Measurements from ENCODE around the gene GGT7.

GGT7 gene

DNA sequence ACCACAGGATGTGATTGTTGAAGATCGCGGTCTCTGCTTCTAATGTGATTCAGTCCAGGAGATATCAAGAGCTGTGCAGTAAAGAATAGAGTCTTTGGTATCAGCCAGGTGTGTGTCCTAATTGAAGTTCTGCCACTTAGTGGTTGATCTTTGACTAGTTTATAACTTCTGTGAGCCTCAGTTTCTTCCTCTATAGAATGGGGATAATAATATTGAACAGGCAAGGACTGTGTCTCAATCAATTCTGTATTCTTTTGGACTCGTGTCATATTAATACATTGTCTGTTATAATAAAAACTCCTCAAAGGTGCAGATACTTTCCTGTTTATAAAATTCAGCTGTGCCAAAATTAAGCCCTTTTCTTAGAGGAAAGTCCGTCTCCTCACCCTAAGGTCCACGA, 24.1 kb downstream of the GGT7 start:
- CTCF ChIA-PET: interaction anchor here (0.6 kb wide), 1 partner anchor 1764 kb away, joined by 3 read pairs; no protein-coding TSS in a partner anchor
- POLR2A ChIA-PET: no interaction called here
- no peak for DNase-seq (ENCODE audit: extremely low spot score)
- TF ChIP-seq SUZ12 (IDR thresholded peaks at IDR 0.05): no peak
- TF ChIP-seq HDGF (IDR thresholded peaks at IDR 0.05; ENCODE audit: borderline replicate concordance): no peak
- TF ChIP-seq FOXM1 (IDR thresholded peaks at IDR 0.05; ENCODE audit: borderline replicate concordance): no peak
- no peak for TF ChIP-seq CTBP1 (IDR thresholded peaks at IDR 0.05; ENCODE audit: borderline replicate concordance)
- TF ChIP-seq BHLHE40 (IDR thresholded peaks at IDR 0.05; ENCODE audit: borderline replicate concordance): no peak
- TF ChIP-seq ARNT (IDR thresholded peaks at IDR 0.05): no peak
- TF ChIP-seq NFRKB (IDR thresholded peaks at IDR 0.05): no peak
- TF ChIP-seq FOXA1 (IDR thresholded peaks at IDR 0.05): no peak
- TF ChIP-seq ELF4 (IDR thresholded peaks at IDR 0.05): no peak

DNA sequence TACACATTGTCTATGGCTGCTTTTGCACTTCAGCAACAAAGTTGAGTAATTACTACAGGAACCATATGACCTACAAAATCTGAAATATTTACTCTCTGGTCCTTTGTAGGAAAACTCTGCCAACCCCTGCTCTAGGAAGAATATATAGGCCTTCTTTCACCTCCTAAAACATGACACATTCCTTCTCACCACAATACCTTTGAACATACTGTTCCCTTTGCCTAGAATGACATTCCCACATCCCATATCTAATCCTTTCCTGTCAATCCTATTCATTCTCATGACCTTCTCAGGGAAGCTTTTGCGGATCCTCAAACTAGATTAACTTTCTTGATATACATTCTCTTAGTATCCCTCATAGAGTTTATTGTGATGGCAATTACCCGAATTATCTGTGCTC, 29.2 kb downstream of the GGT7 start:
- TF ChIP-seq, protein P1, sequence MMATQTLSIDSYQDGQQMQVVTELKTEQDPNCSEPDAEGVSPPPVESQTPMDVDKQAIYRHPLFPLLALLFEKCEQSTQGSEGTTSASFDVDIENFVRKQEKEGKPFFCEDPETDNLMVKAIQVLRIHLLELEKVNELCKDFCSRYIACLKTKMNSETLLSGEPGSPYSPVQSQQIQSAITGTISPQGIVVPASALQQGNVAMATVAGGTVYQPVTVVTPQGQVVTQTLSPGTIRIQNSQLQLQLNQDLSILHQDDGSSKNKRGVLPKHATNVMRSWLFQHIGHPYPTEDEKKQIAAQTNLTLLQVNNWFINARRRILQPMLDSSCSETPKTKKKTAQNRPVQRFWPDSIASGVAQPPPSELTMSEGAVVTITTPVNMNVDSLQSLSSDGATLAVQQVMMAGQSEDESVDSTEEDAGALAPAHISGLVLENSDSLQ (IDR thresholded peaks at IDR 0.05): no peak
- TF ChIP-seq NFRKB (IDR thresholded peaks at IDR 0.05) (no peak), FOXA1 (IDR thresholded peaks at IDR 0.05) (no peak), FOXM1 (IDR thresholded peaks at IDR 0.05; ENCODE audit: borderline replicate concordance) (no peak), ZNF384 (IDR thresholded peaks at IDR 0.05) (no peak), ARNT (IDR thresholded peaks at IDR 0.05) (no peak), FOXK2 (IDR thresholded peaks at IDR 0.05) (no peak), CTBP1 (IDR thresholded peaks at IDR 0.05; ENCODE audit: borderline replicate concordance) (no peak), ELF4 (IDR thresholded peaks at IDR 0.05) (no peak), SP1 (IDR thresholded peaks at IDR 0.05) (no peak), HDGF (IDR thresholded peaks at IDR 0.05; ENCODE audit: borderline replicate concordance) (no peak)
- POLR2A ChIA-PET: no interaction called here
- CTCF ChIA-PET: no interaction called here
- DNase-seq (ENCODE audit: extremely low spot score): no peak

DNA sequence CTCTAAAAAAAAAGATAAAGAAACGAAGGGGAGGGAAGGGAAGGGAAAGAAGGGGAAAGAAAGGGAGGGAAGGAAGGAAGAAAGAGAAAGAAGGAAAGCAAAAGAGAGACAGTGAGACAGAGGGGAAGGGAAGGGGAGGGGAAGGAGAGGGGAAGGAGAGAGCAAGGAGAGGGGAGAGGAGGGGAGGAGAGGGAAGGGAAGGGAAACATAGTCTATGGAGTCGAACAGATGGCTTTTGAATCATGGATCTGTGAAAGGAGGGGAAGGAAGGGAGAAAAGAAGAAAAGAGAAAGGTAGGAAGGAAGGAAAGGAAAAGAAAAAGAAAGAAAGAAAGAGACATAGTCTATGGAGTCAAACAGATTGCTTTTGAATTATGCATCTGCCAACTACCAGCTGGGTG, 30.5 kb downstream of the GGT7 start:
- ChIA-PET POLR2A (no interaction called here), CTCF (no interaction called here)
- TF ChIP-seq HDGF (IDR thresholded peaks at IDR 0.05; ENCODE audit: borderline replicate concordance) (no peak), ARNT (IDR thresholded peaks at IDR 0.05) (no peak), L3MBTL2 (conservative IDR thresholded peaks at IDR 0.05) (no peak), LEF1 (IDR thresholded peaks at IDR 0.05; ENCODE audit: borderline replicate concordance) (no peak), CTBP1 (IDR thresholded peaks at IDR 0.05; ENCODE audit: borderline replicate concordance) (no peak), FOXM1 (IDR thresholded peaks at IDR 0.05; ENCODE audit: borderline replicate concordance) (no peak), ELF4 (IDR thresholded peaks at IDR 0.05) (no peak), SP1 (IDR thresholded peaks at IDR 0.05) (no peak), FOXA1 (IDR thresholded peaks at IDR 0.05) (no peak), BHLHE40 (IDR thresholded peaks at IDR 0.05; ENCODE audit: borderline replicate concordance) (no peak), TARDBP (IDR thresholded peaks at IDR 0.05) (no peak), NFRKB (IDR thresholded peaks at IDR 0.05) (no peak), SUZ12 (IDR thresholded peaks at IDR 0.05) (no peak), ZNF384 (IDR thresholded peaks at IDR 0.05) (no peak), FOXK2 (IDR thresholded peaks at IDR 0.05) (no peak)
- TF ChIP-seq, protein P1 (IDR thresholded peaks at IDR 0.05): no peak
- DNase-seq (ENCODE audit: extremely low spot score): no peak

DNA sequence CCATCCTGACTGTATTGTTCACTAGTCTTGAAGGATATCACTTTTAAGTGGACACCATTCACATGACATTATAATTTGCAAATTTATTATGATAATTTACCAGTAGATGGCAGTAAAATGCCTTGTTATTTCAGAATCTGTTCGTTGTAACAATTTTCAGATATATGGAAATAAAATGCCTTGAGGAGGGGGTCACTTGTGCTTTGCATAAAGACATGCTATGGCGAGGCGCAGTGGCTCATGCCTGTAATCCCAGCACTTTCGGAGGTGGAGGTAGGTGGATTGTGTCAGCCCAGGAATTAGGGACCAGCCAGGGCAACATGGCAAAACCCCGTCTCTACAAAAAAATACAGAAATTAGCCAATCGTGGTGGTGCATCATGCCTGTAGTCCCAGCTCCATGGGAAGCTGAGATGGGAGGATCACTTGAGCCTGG, 38.2 kb downstream of the GGT7 start:
- POLR2A ChIA-PET: no interaction called here
- CTCF ChIA-PET: no interaction called here
- TF ChIP-seq FOXA1 (IDR thresholded peaks at IDR 0.05): no peak
- TF ChIP-seq FOXM1 (IDR thresholded peaks at IDR 0.05; ENCODE audit: borderline replicate concordance): no peak
- TF ChIP-seq HDGF (IDR thresholded peaks at IDR 0.05; ENCODE audit: borderline replicate concordance): no peak
- TF ChIP-seq SP1 (IDR thresholded peaks at IDR 0.05): no peak
- no peak for TF ChIP-seq L3MBTL2 (conservative IDR thresholded peaks at IDR 0.05)
- TF ChIP-seq TARDBP (IDR thresholded peaks at IDR 0.05): no peak
- no peak for TF ChIP-seq FOXK2 (IDR thresholded peaks at IDR 0.05)
- TF ChIP-seq LEF1 (IDR thresholded peaks at IDR 0.05; ENCODE audit: borderline replicate concordance): no peak
- TF ChIP-seq NFRKB (IDR thresholded peaks at IDR 0.05): no peak
- TF ChIP-seq SUZ12 (IDR thresholded peaks at IDR 0.05): no peak
- no peak for TF ChIP-seq ARNT (IDR thresholded peaks at IDR 0.05)
- TF ChIP-seq ZNF384 (IDR thresholded peaks at IDR 0.05): no peak
- no peak for TF ChIP-seq BHLHE40 (IDR thresholded peaks at IDR 0.05; ENCODE audit: borderline replicate concordance)
- TF ChIP-seq CTBP1 (IDR thresholded peaks at IDR 0.05; ENCODE audit: borderline replicate concordance): no peak
- TF ChIP-seq, protein P1 (IDR thresholded peaks at IDR 0.05): no peak
- no peak for TF ChIP-seq ELF4 (IDR thresholded peaks at IDR 0.05)
- DNase-seq (ENCODE audit: extremely low spot score): peak; percentile 26

DNA sequence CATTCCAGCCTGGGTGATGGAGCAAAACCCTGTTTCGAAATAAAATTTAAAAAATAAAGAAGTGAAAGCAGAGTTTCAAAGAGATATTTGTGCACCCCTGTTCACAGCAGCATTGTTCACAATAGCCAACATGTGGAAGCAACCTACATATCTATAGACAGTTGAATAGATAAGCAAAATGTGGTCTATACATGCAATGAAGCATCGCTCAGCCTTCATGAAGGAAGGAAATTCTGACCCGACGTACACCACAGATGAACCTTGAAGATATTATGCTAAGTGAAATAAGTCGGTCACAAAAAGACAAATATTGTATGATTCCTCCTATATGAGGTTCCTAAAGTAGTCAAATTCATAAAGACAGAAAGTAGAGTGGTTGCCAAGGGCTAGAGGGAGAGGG, 40.7 kb downstream of the GGT7 start:
- DNase-seq (ENCODE audit: extremely low spot score): no peak
- TF ChIP-seq ELF4 (IDR thresholded peaks at IDR 0.05) (no peak), FOXA1 (IDR thresholded peaks at IDR 0.05) (no peak), SP1 (IDR thresholded peaks at IDR 0.05) (no peak), FOXM1 (IDR thresholded peaks at IDR 0.05; ENCODE audit: borderline replicate concordance) (no peak), ARNT (IDR thresholded peaks at IDR 0.05) (no peak), CTBP1 (IDR thresholded peaks at IDR 0.05; ENCODE audit: borderline replicate concordance) (no peak), FOXK2 (IDR thresholded peaks at IDR 0.05) (no peak), HDGF (IDR thresholded peaks at IDR 0.05; ENCODE audit: borderline replicate concordance) (no peak), LEF1 (IDR thresholded peaks at IDR 0.05; ENCODE audit: borderline replicate concordance) (no peak), BHLHE40 (IDR thresholded peaks at IDR 0.05; ENCODE audit: borderline replicate concordance) (no peak), SUZ12 (IDR thresholded peaks at IDR 0.05) (no peak), TARDBP (IDR thresholded peaks at IDR 0.05) (no peak), NFRKB (IDR thresholded peaks at IDR 0.05) (no peak), ZNF384 (IDR thresholded peaks at IDR 0.05) (no peak), L3MBTL2 (conservative IDR thresholded peaks at IDR 0.05) (no peak)
- TF ChIP-seq, protein P1 (IDR thresholded peaks at IDR 0.05): no peak
- ChIA-PET CTCF (no interaction called here), POLR2A (no interaction called here)
